ENCODE results near the gene SLC31A1.

GRCh38 chr9:113311961-113312360 is 90.6 kb downstream of the SLC31A1 start:
- TF ChIP-seq CTCF (conservative IDR thresholded peaks at IDR 0.05) (no peak), EZH2 (IDR thresholded peaks at IDR 0.05; ENCODE audit: low read depth) (no peak)

Measured in PC-9 (cell line).